ENCODE data around the gene RAMP1.
"Not testable (repeated sequence)": the region's sequence is repeated elsewhere in the genome, so short reads cannot be mapped to it uniquely, and the experiment has no call there.

The RAMP1 gene

DNA sequence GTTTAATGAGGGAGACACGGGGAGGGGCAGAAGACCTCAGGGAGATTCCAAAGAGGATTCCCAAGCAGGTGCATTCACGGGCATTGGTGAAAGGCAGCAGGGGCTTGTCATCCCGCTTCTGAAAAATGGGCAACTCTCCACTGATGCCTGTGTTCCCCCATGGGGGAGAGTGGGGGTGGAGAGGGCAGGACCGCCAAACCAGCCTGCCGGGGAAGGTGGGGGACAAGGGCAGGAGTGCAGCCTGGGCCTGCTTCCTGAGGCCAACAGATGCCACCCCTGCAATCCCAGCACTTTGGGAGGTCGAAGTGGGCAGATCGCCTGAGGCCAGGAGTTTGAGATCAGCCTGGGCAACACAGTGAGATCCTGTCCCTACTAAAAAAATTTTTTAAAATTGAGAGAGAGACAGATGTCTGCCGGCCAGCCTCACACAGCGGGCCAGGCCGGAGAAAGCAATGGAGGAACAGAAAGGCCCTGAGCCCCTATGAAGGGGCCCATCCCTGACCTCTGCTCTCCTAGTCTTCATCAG lies 62.6 kb downstream of the RAMP1 start:
- no peak for DNase-seq

DNA sequence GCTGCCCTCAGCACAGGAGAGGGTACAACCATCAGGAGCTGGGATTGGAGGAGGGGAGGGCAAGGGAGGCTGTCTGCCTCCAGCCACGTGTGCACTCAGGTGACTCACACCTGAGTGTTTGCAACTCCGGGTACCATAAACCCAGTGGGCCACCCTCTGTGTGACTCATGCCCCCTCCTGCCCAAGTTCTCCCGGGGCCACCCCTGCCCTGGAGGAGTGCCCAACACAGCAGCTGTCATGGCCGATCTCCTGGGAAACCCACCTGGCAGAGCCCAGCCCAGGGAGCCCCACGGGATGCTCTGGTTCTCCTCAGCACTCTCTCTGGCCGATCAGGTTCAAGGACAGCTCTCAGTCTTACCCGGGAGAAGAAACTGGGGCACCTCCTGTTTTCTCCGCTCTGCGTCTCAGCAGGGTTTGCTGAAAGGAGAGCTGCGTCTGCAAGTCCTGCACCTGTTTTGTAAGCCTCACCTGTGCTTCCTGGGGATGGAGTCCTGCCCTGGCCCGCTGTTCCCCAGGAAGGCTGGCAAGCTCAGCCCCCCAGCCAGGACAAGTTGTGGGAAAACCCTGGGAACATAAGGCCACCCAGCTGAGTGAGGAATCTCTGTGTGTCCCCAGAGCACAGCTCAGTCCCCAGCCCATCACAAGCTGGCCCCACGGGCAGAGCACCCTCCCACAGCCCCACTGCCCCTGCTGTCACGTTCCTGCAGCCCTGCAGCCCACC lies 63.4 kb downstream of the RAMP1 start:
- DNase-seq: no peak

DNA sequence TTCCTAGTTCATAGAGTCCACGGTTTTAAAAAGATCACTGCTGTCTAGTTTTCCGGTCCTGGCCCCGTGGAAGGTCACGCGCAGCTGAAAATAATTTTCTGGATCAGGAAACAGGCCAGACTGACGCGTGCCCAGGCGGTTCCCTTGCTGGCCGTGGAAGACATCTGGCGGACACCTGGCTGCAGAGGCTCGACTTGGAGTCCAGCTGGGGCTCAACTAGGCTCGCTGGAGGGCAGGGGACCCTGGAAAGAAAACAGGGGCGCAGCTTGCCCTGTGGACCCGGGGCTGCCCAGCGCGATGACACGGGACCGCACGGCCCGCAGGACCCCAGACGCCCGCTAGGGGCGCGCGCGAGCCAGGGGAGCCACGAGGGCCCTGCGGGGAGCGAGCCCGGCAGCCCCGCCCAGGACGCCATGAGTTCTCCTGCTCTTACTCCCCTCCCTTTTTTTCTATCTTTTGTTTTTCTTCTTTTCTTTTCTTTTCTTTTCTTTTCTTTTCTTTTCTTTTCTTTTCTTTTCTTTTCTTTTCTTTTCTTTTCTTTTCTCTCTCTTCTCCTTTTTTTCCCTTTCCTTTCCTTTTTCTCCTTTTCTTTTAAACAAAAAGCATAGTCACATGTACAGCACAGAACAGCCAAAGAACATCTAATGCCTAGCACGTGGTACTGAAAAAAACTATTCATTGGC lies 64.2 kb downstream of the RAMP1 start:
- DNase-seq: no peak

GRCh38 chr2:237924164-237924534 lies 64.7 kb downstream of the RAMP1 start:
- DNase-seq: no peak

- no peak for DNase-seq
Measured at GRCh38 chr2:237927135-237927534, 67.7 kb downstream of the RAMP1 start.

- DNase-seq: no peak
Measured at GRCh38 chr2:237927986-237928385, 68.6 kb downstream of the RAMP1 start.

DNA sequence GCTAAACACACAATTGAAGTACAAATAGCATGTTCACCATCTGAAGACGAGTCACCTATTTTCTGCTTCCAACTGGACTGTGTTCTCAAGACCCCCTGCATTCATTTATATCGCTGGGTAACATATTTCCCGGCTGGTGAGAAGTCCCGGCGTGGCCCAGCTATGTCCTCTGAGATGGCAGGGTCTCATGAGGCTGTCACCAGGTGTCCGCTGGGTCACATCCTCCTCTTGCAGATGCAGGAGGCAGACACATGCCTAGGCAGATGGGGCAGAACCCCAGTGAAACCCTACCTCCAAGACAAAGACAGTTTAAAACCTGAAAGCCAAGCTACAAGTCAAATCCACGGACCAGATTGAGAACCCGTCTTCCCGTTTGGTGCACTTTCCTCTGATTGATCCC lies 70.6 kb downstream of the RAMP1 start:
- DNase-seq: no peak

GRCh38 chr2:237931205-237931721 lies 71.8 kb downstream of the RAMP1 start:
- no peak for DNase-seq

DNA sequence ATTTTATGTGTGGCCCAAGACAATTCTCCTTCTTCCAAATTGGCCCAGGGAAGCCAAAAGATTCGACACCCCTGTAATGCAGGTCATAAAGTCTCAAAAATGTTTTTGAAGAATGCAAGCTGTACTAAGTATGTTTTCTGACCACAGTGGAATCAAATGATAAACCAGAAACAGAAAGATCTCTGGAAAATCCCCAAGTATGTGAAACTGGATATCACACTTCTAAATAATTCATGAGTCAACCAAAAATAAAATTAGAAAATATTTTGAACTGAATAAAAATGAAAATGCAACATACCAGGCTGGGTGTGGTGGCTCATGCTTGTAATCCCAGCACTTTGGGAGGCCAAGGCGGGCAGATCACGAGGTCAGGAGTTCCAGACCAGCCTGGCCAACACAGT lies 73.3 kb downstream of the RAMP1 start:
- no peak for DNase-seq

GRCh38 chr2:237934186-237934585 lies 74.8 kb downstream of the RAMP1 start:
- DNase-seq: no peak

GRCh38 chr2:237935740-237936452 lies 76.5 kb downstream of the RAMP1 start:
- DNase-seq: no peak

DNA sequence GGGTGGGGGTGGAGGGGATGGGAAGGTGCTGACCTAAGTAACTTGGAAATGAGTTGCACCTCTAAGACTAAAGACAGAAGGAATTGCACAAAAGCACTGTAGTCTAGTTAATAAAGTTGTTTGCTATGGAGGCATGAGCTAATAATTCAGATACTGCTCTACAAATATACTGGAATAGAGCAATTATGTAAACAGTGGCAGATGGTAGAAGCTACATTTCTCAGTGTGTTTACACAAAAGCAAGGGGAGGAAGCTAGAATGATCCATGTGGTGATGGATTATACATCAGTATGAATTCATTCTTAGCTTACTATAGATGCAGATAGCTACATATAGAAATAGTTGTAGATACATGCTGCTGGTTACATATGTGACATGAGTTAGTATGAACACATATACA lies 79.8 kb downstream of the RAMP1 start:
- DNase-seq: no peak

DNA sequence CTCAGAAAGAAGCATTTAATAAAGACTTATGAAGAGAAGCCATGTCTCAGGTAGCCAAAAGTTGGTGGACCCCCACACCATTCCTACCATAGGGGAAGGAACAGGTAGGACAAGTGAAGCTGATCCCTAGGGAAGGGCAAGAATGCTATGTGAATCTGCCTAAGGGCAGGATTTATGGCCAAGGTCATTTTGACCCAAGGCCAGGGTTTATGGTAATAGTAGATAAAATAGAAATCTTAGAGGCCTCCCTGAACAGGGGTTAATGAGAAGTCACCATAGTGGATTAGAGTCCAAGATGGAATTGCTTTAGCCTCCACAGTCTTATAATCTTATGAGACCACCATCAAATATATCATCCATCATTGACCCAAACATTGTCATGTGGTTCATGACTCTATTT lies 81.4 kb downstream of the RAMP1 start:
- no peak for DNase-seq

DNA sequence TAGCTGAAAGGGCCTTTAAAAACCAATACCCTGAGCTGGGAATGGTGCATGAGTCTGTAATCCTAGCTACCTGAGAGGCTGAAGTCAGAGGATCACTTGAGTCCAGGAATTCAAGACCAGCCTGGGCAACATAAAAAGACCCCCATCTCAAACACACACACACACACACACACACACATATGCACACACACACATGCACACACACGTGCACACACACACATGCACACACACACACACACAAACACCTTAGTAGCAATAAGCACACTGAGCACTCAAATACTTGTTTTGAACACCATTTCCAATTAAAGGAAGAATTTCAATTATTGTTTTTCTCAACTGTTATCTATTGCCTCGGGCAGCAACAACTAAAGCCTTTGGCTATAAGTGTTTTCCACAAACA lies 81.8 kb downstream of the RAMP1 start:
- DNase-seq: no peak

DNA sequence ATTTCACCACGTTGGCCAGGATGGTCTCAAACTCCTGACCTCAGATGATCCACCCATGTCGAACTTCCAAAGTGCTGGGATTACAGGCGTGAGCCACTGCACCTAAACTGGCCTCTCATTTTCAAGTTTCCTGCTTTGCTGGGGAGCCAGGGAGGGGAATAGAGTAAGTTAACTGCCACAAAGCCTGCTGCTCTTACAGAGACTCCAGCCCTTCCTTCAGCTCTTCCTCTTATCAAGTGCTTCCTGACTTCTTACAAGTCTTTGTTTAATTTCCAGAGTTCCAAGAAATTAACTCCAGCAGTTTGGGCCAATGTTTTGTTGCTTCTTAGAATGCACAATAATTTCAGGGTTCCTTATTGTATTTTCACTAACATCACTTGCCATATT lies 83.1 kb downstream of the RAMP1 start:
- DNase-seq: no peak

- DNase-seq: no peak
Measured at GRCh38 chr2:237943395-237944094, 84.1 kb downstream of the RAMP1 start.

- no peak for DNase-seq
Measured at GRCh38 chr2:237944302-237944701, 84.9 kb downstream of the RAMP1 start.

DNA sequence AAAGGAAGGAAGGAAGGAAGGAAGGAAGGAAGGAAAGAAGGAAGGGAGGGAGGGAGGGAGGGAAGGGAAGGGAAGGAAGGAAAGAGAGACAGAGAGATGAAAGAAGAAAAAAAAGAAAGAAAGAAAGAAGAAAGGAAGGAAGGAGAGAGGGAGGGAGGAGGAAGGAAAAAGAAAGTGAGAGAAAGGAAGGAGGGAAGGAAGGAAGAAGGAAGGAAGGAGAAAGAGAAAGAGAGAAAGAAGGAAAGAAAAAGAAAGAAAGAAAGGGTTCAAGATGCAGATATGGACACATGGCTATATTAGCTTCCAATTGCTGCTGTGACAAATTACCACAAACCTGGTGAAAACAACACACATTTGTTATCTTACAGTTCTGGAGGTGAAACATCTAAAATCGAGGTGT lies 87.0 kb downstream of the RAMP1 start:
- DNase-seq: no peak

DNA sequence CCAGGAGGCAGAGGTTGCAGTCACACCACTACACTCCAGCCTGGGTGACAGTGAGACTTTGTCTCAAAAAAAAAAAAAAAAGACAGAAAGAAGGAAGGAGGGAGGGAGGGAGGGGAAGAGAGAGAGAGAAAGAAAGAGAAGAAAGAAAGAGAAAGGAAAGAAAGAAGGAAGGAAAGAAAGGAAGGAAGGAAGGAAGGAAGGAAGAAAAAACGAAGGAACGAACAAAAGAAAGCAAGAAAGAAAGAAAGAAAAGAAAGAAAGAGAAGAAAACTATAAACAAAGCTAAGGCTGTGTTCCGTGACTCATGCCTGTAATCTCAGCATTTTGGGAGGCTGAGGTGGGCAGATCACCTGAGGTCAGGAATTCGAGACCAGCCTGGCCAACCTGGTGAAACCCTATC lies 91.9 kb downstream of the RAMP1 start:
- not testable (repeated sequence) for DNase-seq

DNA sequence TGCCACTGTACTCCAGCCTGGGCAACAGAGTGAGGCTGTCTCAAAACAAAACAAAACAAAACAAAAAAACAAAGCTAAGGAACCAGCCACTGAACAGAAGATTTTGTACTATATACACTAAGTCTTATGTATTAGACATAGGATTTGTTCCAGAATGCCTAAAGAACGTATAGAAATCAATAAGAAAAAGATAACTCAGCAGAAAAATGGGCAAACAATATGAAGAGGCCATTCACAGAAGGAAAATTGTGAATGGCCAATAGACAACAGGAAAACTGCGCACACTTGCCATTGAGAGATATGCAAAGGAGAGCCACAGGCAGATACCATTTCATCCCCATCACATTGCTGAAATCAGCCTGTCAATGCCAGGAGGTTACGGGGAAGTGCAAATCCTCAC lies 92.5 kb downstream of the RAMP1 start:
- no peak for DNase-seq

GRCh38 chr2:237952851-237953250 lies 93.4 kb downstream of the RAMP1 start:
- no peak for DNase-seq

- DNase-seq: no peak
Measured at GRCh38 chr2:237955640-237956401, 96.4 kb downstream of the RAMP1 start.

GRCh38 chr2:237956402-237956736 lies 96.9 kb downstream of the RAMP1 start:
- DNase-seq: no peak

Measured in NCI-H2227 treated with DMSO at 0.1 percent for 48 hours (cell line).